Left lung (tissue), 10 donors: ENCODE results near the gene IL18R1. TPM values are rescaled to one million over a fixed set of nuclear protein-coding genes. Genes with fewer than 3 reads are reported as not detected.

Source experiments
- ATAC-seq: fragments of 200-7000 bp; cut with Tn5 transposase; one replicate; pipeline ENCODE4 v1.9.1; 2020; ENCODE audit warnings: moderate library complexity
- DNase-seq, 4 donors: peaks; one replicate each; pipeline ENCODE4 v3.0.0-alpha.2; 2013 to 2020
- H3K27ac ChIP-seq, 2 donors: fragments of 200-600 bp; sonication (generic) in 1 of 2; one replicate each; pipeline versions ENCODE4 v1.5.0 to v1.8.0; 2020 to 2021
- H3K27me3 ChIP-seq, 2 donors: fragments of 200-600 bp; sonication (generic) in 1 of 2; one replicate each; pipeline versions ENCODE4 v1.5.0 to v1.8.0; 2020 to 2021
- H3K36me3 ChIP-seq, 2 donors: fragments of 200-600 bp; sonication (generic) in 1 of 2; one replicate each; pipeline versions ENCODE4 v1.5.0 to v1.8.0; 2020 to 2021
- H3K4me1 ChIP-seq, 2 donors: fragments of 200-600 bp; one replicate each; pipeline ENCODE4 v1.8.0; 2021
- H3K4me3 ChIP-seq, 2 donors: fragments of 200-600 bp; sonication (generic) in 1 of 2; one replicate each; pipeline versions ENCODE4 v1.5.0 to v1.8.0; 2020 to 2021; ENCODE audit warnings: mild to moderate bottlenecking in 1 of 2
- H3K9me3 ChIP-seq, 2 donors: fragments of 200-600 bp; sonication (generic) in 1 of 2; one replicate each; pipeline versions ENCODE4 v1.5.0 to v1.8.0; 2020 to 2021
- intact Hi-C, 2 donors: fragments of 100-400 bp; cut with DNase I; formaldehyde crosslinking; loops; one replicate each; pipeline versions ENCODE4 v1.11.2 to v1.14.2; 2022
- polyA plus RNA-seq, 6 donors: library from polyadenylated mRNA; unstranded; fragments of 120-200 nt; gene quantifications; one replicate each; pipeline ENCODE4 v1.2.1, GENCODE V29; 2013; ENCODE audit not compliant: insufficient read length in 6 of 6
- total RNA-seq, 2 donors: library from RNA; stranded (reverse); fragmentation: NEBNext Ultra II Directional; extraction: Animal tissue kit (Norgen Biotek cat#: 25700); gene quantifications; one replicate each; pipeline ENCODE4 v1.2.1, GENCODE V29; 2021
- TF ChIP-seq, protein P1 (sequence below), 2 donors: fragments of 200-600 bp; sonication (generic) in 1 of 2; IDR thresholded peaks; one replicate each; pipeline versions ENCODE4 v1.5.0 to v1.8.0; 2021; ENCODE audit warnings: antibody characterized with exemption in 2 of 2
- donor health status: DM: no; HTN: yes; CAD: no.
- donor health status: DM: no; HTN: no; CAD: no.

Gene IL18R1
- total and polyA plus RNA-seq, 8 donors = 2.2 to 35.6 (median 4.0) TPM

DNA sequence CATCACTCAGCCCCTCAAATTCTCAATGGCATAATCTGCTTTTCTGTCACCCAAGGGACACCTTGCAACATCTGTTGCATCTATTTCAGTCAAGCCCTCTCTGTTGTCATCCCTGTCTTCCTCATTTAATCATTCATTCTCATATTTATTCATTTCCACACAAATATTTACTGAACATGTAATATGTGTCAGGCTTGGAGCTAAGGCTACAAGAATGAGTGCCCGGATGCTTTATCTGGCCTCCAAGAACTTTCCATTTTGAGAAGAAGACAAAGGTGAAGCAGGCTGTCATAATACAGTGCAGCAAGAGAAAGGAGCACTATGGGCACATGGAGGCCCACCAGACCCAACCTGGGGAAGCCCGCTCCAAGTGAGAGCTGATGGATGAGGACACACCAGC, 83.0 kb downstream of the IL18R1 start:
- intact Hi-C loops = loop anchor here in 1 of 2 donors (10.0 kb wide), 1 partner anchor 424 kb away; no protein-coding TSS in a partner anchor
- Histone ChIP-seq H3K27ac (no peak overlapping the region), H3K27me3 (no peaks in the 10 kb centered on the region), H3K9me3 (no peaks in the 10 kb centered on the region), H3K4me1 (peaks cover 0 to 32% of the 10 kb centered on the region in 2 donors), H3K4me3 (no peak overlapping the region), H3K36me3 (no peaks in the 10 kb centered on the region)
- TF ChIP-seq, protein P1, sequence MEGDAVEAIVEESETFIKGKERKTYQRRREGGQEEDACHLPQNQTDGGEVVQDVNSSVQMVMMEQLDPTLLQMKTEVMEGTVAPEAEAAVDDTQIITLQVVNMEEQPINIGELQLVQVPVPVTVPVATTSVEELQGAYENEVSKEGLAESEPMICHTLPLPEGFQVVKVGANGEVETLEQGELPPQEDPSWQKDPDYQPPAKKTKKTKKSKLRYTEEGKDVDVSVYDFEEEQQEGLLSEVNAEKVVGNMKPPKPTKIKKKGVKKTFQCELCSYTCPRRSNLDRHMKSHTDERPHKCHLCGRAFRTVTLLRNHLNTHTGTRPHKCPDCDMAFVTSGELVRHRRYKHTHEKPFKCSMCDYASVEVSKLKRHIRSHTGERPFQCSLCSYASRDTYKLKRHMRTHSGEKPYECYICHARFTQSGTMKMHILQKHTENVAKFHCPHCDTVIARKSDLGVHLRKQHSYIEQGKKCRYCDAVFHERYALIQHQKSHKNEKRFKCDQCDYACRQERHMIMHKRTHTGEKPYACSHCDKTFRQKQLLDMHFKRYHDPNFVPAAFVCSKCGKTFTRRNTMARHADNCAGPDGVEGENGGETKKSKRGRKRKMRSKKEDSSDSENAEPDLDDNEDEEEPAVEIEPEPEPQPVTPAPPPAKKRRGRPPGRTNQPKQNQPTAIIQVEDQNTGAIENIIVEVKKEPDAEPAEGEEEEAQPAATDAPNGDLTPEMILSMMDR (IDR thresholded peaks at IDR 0.05) = no peak
- no peak for DNase-seq
- no peak for ATAC-seq

DNA sequence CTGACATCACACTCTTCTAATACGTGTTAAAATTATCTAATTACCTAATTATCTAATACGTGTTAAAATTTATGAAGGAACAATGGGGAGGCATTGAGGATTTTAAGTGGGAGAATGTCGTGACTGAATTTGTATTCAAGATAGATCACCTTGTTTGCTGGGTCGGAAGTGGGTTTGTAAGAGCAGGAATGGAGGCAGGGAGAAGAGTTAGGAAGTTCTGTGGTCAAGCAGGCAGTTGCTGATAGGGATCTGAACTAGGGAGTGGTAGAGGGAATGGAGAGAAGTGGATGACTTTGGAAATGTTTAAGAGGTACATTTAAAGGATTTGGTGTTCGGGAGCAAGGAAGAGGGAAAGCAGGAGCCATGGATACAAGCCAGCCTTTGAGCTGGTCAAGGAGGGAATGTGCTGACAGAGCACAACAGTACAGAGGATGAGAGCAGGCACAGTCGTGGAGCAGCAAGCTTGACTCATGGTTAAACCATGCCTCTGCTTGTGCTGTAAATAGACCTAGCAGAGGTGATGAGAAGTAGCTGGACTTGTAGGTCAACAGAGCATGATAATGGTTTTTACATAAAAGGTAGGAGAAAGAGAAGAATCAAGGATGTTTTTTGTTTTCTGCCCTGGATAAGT, 83.6 kb downstream of the IL18R1 start:
- Histone ChIP-seq H3K27ac (no peak overlapping the region), H3K27me3 (no peaks in the 10 kb centered on the region), H3K4me1 (peaks cover 0 to 33% of the 10 kb centered on the region in 2 donors), H3K36me3 (no peaks in the 10 kb centered on the region), H3K9me3 (no peaks in the 10 kb centered on the region), H3K4me3 (no peak overlapping the region)
- ATAC-seq (peak; percentile 64), DNase-seq (no peak)
- TF ChIP-seq, protein P1 (IDR thresholded peaks at IDR 0.05) = no peak
- intact Hi-C loops = loop anchor here in 1 of 2 donors (10.0 kb wide), 1 partner anchor 424 kb away; no protein-coding TSS in a partner anchor

DNA sequence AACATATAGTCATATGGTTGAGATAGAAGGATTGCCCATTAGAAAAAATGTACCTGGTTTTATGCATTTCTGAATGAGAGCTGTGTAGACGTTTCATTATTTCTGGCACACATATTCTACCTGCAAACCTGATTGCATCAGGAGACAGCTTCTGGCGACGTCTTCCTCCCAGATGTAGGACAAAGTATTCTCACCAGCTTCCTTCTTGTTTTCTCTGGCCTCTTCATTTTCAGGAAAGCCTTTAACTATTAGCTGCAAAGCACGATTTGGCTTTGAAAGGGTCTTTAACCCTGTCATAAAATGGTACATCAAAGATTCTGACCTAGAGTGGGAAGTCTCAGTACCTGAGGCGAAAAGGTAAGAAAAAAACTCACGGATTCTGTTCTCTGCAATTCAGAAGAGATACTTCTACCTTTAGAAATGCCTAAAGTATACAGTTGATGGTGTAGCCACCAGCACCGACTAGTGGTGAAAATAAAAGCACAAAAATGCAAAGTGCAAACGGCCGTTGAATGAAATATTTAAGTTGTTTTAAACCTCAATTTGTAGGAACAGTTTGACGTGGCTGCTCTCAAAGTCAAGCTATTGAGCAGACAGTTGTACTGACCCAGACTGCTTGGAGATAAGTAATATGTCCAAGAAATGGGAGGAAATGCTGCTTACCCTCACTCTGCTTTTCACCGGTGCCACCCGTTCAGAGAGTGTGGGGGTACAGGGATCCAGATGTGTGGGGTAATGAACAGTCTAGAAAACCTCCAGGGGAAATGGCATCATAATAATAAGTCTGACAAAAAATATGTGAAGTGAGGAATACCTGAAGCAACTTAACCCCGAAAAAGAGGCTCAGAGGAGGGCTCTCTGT, 87.6 kb downstream of the IL18R1 start:
- H3K4me3 ChIP-seq = no peak overlapping the region
- H3K36me3 ChIP-seq = peaks cover 0 to 24% of the 10 kb centered on the region in 2 donors
- H3K27ac ChIP-seq = peak overlapping the region in 1 of 2 donors; percentile 48
- intact Hi-C loops = loop anchor here in 1 of 2 donors (10.0 kb wide), 1 partner anchor 188 kb away; no protein-coding TSS in a partner anchor
- H3K27me3 ChIP-seq = no peaks in the 10 kb centered on the region
- peak in 2 of 4 donors; percentile 13 to 31 for DNase-seq
- TF ChIP-seq, protein P1 (IDR thresholded peaks at IDR 0.05) = peak; percentile 60 to 79
- H3K9me3 ChIP-seq = no peaks in the 10 kb centered on the region
- peak; percentile 90 for ATAC-seq
- peaks cover 0 to 12% of the 10 kb centered on the region in 2 donors for H3K4me1 ChIP-seq

DNA sequence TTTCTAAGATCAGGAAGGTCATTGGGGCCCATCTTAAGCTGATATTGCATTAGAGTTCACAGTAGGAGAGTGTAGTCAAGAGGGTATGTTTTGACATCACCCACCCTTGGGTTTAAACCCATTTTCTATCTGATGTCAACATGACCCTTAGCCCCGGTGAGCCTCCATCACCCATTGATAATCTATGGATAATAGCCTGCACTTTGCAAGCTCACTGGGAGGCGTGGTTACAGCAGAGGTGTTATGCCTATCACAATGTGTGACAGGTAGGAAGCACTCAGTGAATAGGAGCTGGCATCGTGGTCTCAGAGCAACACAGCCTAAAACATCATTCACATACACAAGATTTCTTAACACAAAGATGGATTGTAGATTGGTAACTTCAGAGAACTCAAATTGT, 88.6 kb downstream of the IL18R1 start:
- intact Hi-C loops = loop anchor here in 1 of 2 donors (10.0 kb wide), 1 partner anchor 189 kb away; no protein-coding TSS in a partner anchor

More for the DNA sequence above, 88.6 kb downstream of the IL18R1 start:
- TF ChIP-seq, protein P1 (IDR thresholded peaks at IDR 0.05) = no peak
- DNase-seq (no peak), ATAC-seq (no peak)
- no peak overlapping the region for H3K27ac ChIP-seq
- H3K27me3 ChIP-seq = no peaks in the 10 kb centered on the region
- peaks cover 0 to 12% of the 10 kb centered on the region in 2 donors for H3K4me1 ChIP-seq
- H3K9me3 ChIP-seq = no peaks in the 10 kb centered on the region
- peaks cover 0 to 24% of the 10 kb centered on the region in 2 donors for H3K36me3 ChIP-seq
- no peak overlapping the region for H3K4me3 ChIP-seq
